ENCODE measurements around the gene TMEM119. TPM values are rescaled to one million over a fixed set of nuclear protein-coding genes. Genes with fewer than 3 reads are reported as not detected.

The TMEM119 gene
- total and polyA plus RNA-seq, 2 experiments from 2014 or later = 0.21 to 0.48 TPM

- no peaks in the 10 kb centered on the region for H3K27me3 ChIP-seq
- no peak overlapping the region for H3K4me3 ChIP-seq
- peak in 1 of 2 donors; percentile 77 for DNase-seq (ENCODE audit: low read depth in 1 of 2, low spot score in 1 of 2)
- no peaks in the 10 kb centered on the region for H3K4me1 ChIP-seq (ENCODE audit: low read depth)
- no peak overlapping the region for H3K27ac ChIP-seq
- H3K9me3 ChIP-seq (ENCODE audit: low read depth) = no peaks in the 10 kb centered on the region
- TF ChIP-seq CTCF (IDR thresholded peaks at IDR 0.05; ENCODE audit: low read depth, low read length) = no peak
- H3K36me3 ChIP-seq = peaks cover 20% of the 10 kb centered on the region
These were observed 46.3 kb downstream of the TMEM119 start for GRCh38 chr12:108551535-108551934.

- peaks cover 35% of the 10 kb centered on the region for H3K36me3 ChIP-seq
- TF ChIP-seq CTCF (IDR thresholded peaks at IDR 0.05; ENCODE audit: low read depth, low read length) = no peak
- no peak for DNase-seq (ENCODE audit: low read depth in 1 of 2, low spot score in 1 of 2)
These were observed 48.8 kb downstream of the TMEM119 start for GRCh38 chr12:108548954-108549521.

GRCh38 chr12:108547686-108548085, 50.2 kb downstream of the TMEM119 start:
- no peak for TF ChIP-seq CTCF (IDR thresholded peaks at IDR 0.05; ENCODE audit: low read depth, low read length)
- H3K9me3 ChIP-seq (ENCODE audit: low read depth) = no peaks in the 10 kb centered on the region
- no peaks in the 10 kb centered on the region for H3K27me3 ChIP-seq
- H3K4me1 ChIP-seq (ENCODE audit: low read depth) = no peaks in the 10 kb centered on the region
- H3K36me3 ChIP-seq = peaks cover 47% of the 10 kb centered on the region
- DNase-seq (ENCODE audit: low read depth in 1 of 2, low spot score in 1 of 2) = no peak
- no peak overlapping the region for H3K4me3 ChIP-seq
- H3K27ac ChIP-seq = no peak overlapping the region

More at GRCh38 chr12:108548954-108549521, 48.8 kb downstream of the TMEM119 start:
- H3K9me3 ChIP-seq (ENCODE audit: low read depth) = no peaks in the 10 kb centered on the region
- H3K27ac ChIP-seq = no peak overlapping the region
- H3K4me3 ChIP-seq = no peak overlapping the region
- no peaks in the 10 kb centered on the region for H3K4me1 ChIP-seq (ENCODE audit: low read depth)
- no peaks in the 10 kb centered on the region for H3K27me3 ChIP-seq

GRCh38 chr12:108543652-108544051, 54.2 kb downstream of the TMEM119 start:
- no peak for DNase-seq (ENCODE audit: low read depth in 1 of 2, low spot score in 1 of 2)
- no peaks in the 10 kb centered on the region for H3K27me3 ChIP-seq
- TF ChIP-seq CTCF (IDR thresholded peaks at IDR 0.05; ENCODE audit: low read depth, low read length) = no peak

GRCh38 chr12:108542320-108542719, 55.6 kb downstream of the TMEM119 start:
- TF ChIP-seq CTCF (IDR thresholded peaks at IDR 0.05; ENCODE audit: low read depth, low read length) = no peak
- H3K4me1 ChIP-seq (ENCODE audit: low read depth) = no peaks in the 10 kb centered on the region
- no peak overlapping the region for H3K27ac ChIP-seq
- H3K4me3 ChIP-seq = no peak overlapping the region
- H3K9me3 ChIP-seq (ENCODE audit: low read depth) = no peaks in the 10 kb centered on the region
- H3K36me3 ChIP-seq = peaks cover 51% of the 10 kb centered on the region
- DNase-seq (ENCODE audit: low read depth in 1 of 2, low spot score in 1 of 2) = no peak
- H3K27me3 ChIP-seq = no peaks in the 10 kb centered on the region

More at GRCh38 chr12:108543652-108544051, 54.2 kb downstream of the TMEM119 start:
- Histone ChIP-seq H3K36me3 (peaks cover 50% of the 10 kb centered on the region), H3K27ac (no peak overlapping the region), H3K9me3 (ENCODE audit: low read depth) (no peaks in the 10 kb centered on the region), H3K4me1 (ENCODE audit: low read depth) (no peaks in the 10 kb centered on the region), H3K4me3 (no peak overlapping the region)

Other genes starting within 250 kb of the TMEM119 start
- 3.5 and 4.3 TPM in 2 replicates for gene FICD, start 82.8 kb downstream of the TMEM119 start, total RNA-seq
- gene FICD, start 82.8 kb downstream of the TMEM119 start, polyA plus RNA-seq = 3.6 and 4.2 TPM in 2 replicates
- 75.9 and 145 TPM in 2 replicates for gene SART3, start 36.9 kb downstream of the TMEM119 start, total RNA-seq
- 23.2 and 36.5 TPM in 2 replicates for gene SART3, start 36.9 kb downstream of the TMEM119 start, polyA plus RNA-seq
- 90.0 and 97.5 TPM in 2 replicates for gene ISCU, start 35.5 kb downstream of the TMEM119 start, total RNA-seq
- gene ISCU, start 35.5 kb downstream of the TMEM119 start, polyA plus RNA-seq = 136 and 158 TPM in 2 replicates
- gene SELPLG, start 35.8 kb upstream of the TMEM119 start, total RNA-seq = 1.4 and 2.9 TPM in 2 replicates
- 2.7 and 3.5 TPM in 2 replicates for gene SELPLG, start 35.8 kb upstream of the TMEM119 start, polyA plus RNA-seq
- gene CORO1C, start 133.4 kb upstream of the TMEM119 start, total RNA-seq = 48.0 and 65.4 TPM in 2 replicates
- 67.5 and 72.5 TPM in 2 replicates for gene CORO1C, start 133.4 kb upstream of the TMEM119 start, polyA plus RNA-seq